ENCODE measurements around the gene HIPK3.
"Not testable (repeated sequence)": the region's sequence is repeated elsewhere in the genome, so short reads cannot be mapped to it uniquely, and the experiment has no call there.

DNA sequence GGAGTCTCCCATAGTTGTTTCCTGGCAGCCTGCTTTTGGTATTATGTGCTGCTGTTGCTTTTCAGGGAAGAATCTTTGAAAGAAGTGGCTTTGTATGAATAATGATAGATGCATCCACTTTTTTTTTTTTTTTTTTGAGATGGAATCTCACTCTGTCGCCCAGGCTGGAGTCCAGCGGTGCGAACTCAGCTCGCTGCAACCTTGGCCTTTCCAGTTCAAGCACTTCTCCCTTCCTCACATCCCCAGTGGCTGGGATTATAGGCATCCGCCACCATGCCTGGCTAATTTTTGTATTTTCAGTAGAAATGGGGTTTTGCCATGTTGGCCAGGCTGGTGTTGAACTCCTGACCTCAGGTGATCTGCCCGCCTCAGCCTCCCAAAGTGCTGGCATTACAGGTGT is 49.6 kb downstream of the HIPK3 start:
- TF ChIP-seq POLR2AphosphoS5 (IDR thresholded peaks at IDR 0.05; ENCODE audit: low read depth, low read length); POLR2A (IDR thresholded peaks at IDR 0.05; ENCODE audit: low read depth, low read length); TAF1 (IDR thresholded peaks at IDR 0.05; ENCODE audit: borderline replicate concordance, low read depth, low read length): not testable (repeated sequence)

Data from GM12892 (cell line).